ENCODE measurements around the gene FRMD4A. TPM values are rescaled to one million over a fixed set of nuclear protein-coding genes. Genes with fewer than 3 reads are reported as not detected.
A peak's percentile ranks its signal among the peaks of the same experiment; 100 is the strongest.

The FRMD4A gene
- total and polyA plus RNA-seq, 5 donors from 2014 or later = 0.34 to 2.4 (median 0.54) TPM

- peaks cover 8% of the 10 kb centered on the region for H3K27me3 Mint-ChIP-seq
- no peak overlapping the region for H3K27ac ChIP-seq (ENCODE audit: insufficient read depth, low read length, poor library complexity, severe bottlenecking)
- peak overlapping the region; percentile 33 to 50 (median 49) for H3K27ac Mint-ChIP-seq
- H3K4me1 Mint-ChIP-seq = peaks cover 10 to 66% (median 27%) of the 10 kb centered on the region in 4 donors
- peaks cover under 1% of the 10 kb centered on the region for H3K27me3 ChIP-seq (ENCODE audit: control insufficient read depth, insufficient read depth, low read length)
- ATAC-seq (ENCODE audit: low read depth in 2 of 2) = no peak
- peaks cover 0 to 3% (median 0%) of the 10 kb centered on the region in 7 donors for H3K9me3 Mint-ChIP-seq
- no peaks in the 10 kb centered on the region for H3K9me3 ChIP-seq (ENCODE audit: control insufficient read depth in 2 of 2, low read length in 2 of 2)
- no peak for DNase-seq
- no peaks in the 10 kb centered on the region for H3K36me3 ChIP-seq (ENCODE audit: control insufficient read depth, insufficient read depth, low read length)
- H3K4me1 ChIP-seq (ENCODE audit: control insufficient read depth, insufficient read depth, low read length, poor library complexity, severe bottlenecking) = peaks cover 19% of the 10 kb centered on the region
- no peaks in the 10 kb centered on the region for H3K36me3 Mint-ChIP-seq
- H3K4me3 ChIP-seq (ENCODE audit: low read depth, low read length) = no peak overlapping the region
- H3K4me3 Mint-ChIP-seq = peak overlapping the region in 1 of 4 donors; percentile 82
Measured at GRCh38 chr10:14010769-14011574, 319.8 kb downstream of the FRMD4A start.

- ATAC-seq (ENCODE audit: low read depth in 2 of 2) = no peak
- peak in 1 of 3 donors; percentile 32 for DNase-seq
- no peaks in the 10 kb centered on the region for H3K9me3 ChIP-seq (ENCODE audit: control insufficient read depth in 2 of 2, low read length in 2 of 2)
- Mint-ChIP-seq H3K27me3 (peaks cover 8% of the 10 kb centered on the region), H3K4me3 (peak overlapping the region; percentile 82 to 92 (median 86)), H3K27ac (peak overlapping the region; percentile 84 to 95 (median 94)), H3K4me1 (peaks cover 10 to 63% (median 27%) of the 10 kb centered on the region in 4 donors), H3K9me3 (peaks cover 0 to 3% (median 0%) of the 10 kb centered on the region in 7 donors), H3K36me3 (no peaks in the 10 kb centered on the region)
- peaks cover 19% of the 10 kb centered on the region for H3K4me1 ChIP-seq (ENCODE audit: control insufficient read depth, insufficient read depth, low read length, poor library complexity, severe bottlenecking)
- no peaks in the 10 kb centered on the region for H3K27me3 ChIP-seq (ENCODE audit: control insufficient read depth, insufficient read depth, low read length)
- peak overlapping the region; percentile 73 for H3K27ac ChIP-seq (ENCODE audit: insufficient read depth, low read length, poor library complexity, severe bottlenecking)
- H3K4me3 ChIP-seq (ENCODE audit: low read depth, low read length) = peak overlapping the region; percentile 88
- no peaks in the 10 kb centered on the region for H3K36me3 ChIP-seq (ENCODE audit: control insufficient read depth, insufficient read depth, low read length)
Measured at GRCh38 chr10:14010101-14010558, 320.6 kb downstream of the FRMD4A start.

- H3K27ac ChIP-seq (ENCODE audit: insufficient read depth, low read length, poor library complexity, severe bottlenecking) = peak overlapping the region; percentile 73
- H3K4me1 ChIP-seq (ENCODE audit: control insufficient read depth, insufficient read depth, low read length, poor library complexity, severe bottlenecking) = peaks cover 19% of the 10 kb centered on the region
- no peaks in the 10 kb centered on the region for H3K36me3 ChIP-seq (ENCODE audit: control insufficient read depth, insufficient read depth, low read length)
- H3K4me3 Mint-ChIP-seq = peak overlapping the region; percentile 82 to 92 (median 86)
- peaks cover 0 to 3% (median 0%) of the 10 kb centered on the region in 7 donors for H3K9me3 Mint-ChIP-seq
- H3K36me3 Mint-ChIP-seq = no peaks in the 10 kb centered on the region
- peak overlapping the region; percentile 88 for H3K4me3 ChIP-seq (ENCODE audit: low read depth, low read length)
- no peaks in the 10 kb centered on the region for H3K9me3 ChIP-seq (ENCODE audit: control insufficient read depth in 2 of 2, low read length in 2 of 2)
- DNase-seq = peak; percentile 28 to 81 (median 68)
- H3K4me1 Mint-ChIP-seq = peaks cover 10 to 67% (median 27%) of the 10 kb centered on the region in 4 donors
- H3K27me3 Mint-ChIP-seq = peaks cover 8% of the 10 kb centered on the region
- peak; percentile 69 to 80 for ATAC-seq (ENCODE audit: low read depth in 2 of 2)
- peak overlapping the region; percentile 84 to 95 (median 94) for H3K27ac Mint-ChIP-seq
- no peaks in the 10 kb centered on the region for H3K27me3 ChIP-seq (ENCODE audit: control insufficient read depth, insufficient read depth, low read length)
Measured at GRCh38 chr10:14009371-14010100, 321.2 kb downstream of the FRMD4A start.

GRCh38 chr10:14008740-14009080 is 322.0 kb downstream of the FRMD4A start:
- H3K9me3 Mint-ChIP-seq = peaks cover 0 to 3% (median 0%) of the 10 kb centered on the region in 7 donors
- H3K27me3 Mint-ChIP-seq = peaks cover 8% of the 10 kb centered on the region
- peaks cover 12 to 75% (median 28%) of the 10 kb centered on the region in 4 donors for H3K4me1 Mint-ChIP-seq
- no peaks in the 10 kb centered on the region for H3K36me3 Mint-ChIP-seq
- ATAC-seq (ENCODE audit: low read depth in 2 of 2) (peak; percentile 15 to 33), DNase-seq (peak in 1 of 3 donors; percentile 11)
- H3K4me3 Mint-ChIP-seq = peak overlapping the region; percentile 82 to 92 (median 86)
- Histone ChIP-seq H3K27ac (ENCODE audit: insufficient read depth, low read length, poor library complexity, severe bottlenecking) (peak overlapping the region; percentile 73), H3K9me3 (ENCODE audit: control insufficient read depth in 2 of 2, low read length in 2 of 2) (no peaks in the 10 kb centered on the region), H3K4me1 (ENCODE audit: control insufficient read depth, insufficient read depth, low read length, poor library complexity, severe bottlenecking) (peaks cover 19% of the 10 kb centered on the region), H3K27me3 (ENCODE audit: control insufficient read depth, insufficient read depth, low read length) (no peaks in the 10 kb centered on the region), H3K4me3 (ENCODE audit: low read depth, low read length) (peak overlapping the region; percentile 88), H3K36me3 (ENCODE audit: control insufficient read depth, insufficient read depth, low read length) (no peaks in the 10 kb centered on the region)
- peak overlapping the region; percentile 84 to 95 (median 94) for H3K27ac Mint-ChIP-seq

GRCh38 chr10:14004536-14004935 is 326.2 kb downstream of the FRMD4A start:
- Histone ChIP-seq H3K9me3 (ENCODE audit: control insufficient read depth in 2 of 2, low read length in 2 of 2) (no peaks in the 10 kb centered on the region), H3K36me3 (ENCODE audit: control insufficient read depth, insufficient read depth, low read length) (no peaks in the 10 kb centered on the region), H3K27ac (ENCODE audit: insufficient read depth, low read length, poor library complexity, severe bottlenecking) (no peak overlapping the region), H3K27me3 (ENCODE audit: control insufficient read depth, insufficient read depth, low read length) (no peaks in the 10 kb centered on the region), H3K4me3 (ENCODE audit: low read depth, low read length) (no peak overlapping the region), H3K4me1 (ENCODE audit: control insufficient read depth, insufficient read depth, low read length, poor library complexity, severe bottlenecking) (peaks cover 11% of the 10 kb centered on the region)
- Mint-ChIP-seq H3K36me3 (no peaks in the 10 kb centered on the region), H3K4me1 (peaks cover 12 to 61% (median 30%) of the 10 kb centered on the region in 4 donors), H3K4me3 (no peak overlapping the region), H3K9me3 (peaks cover 0 to 5% (median 0%) of the 10 kb centered on the region in 7 donors), H3K27me3 (peaks cover 4% of the 10 kb centered on the region), H3K27ac (peak overlapping the region in 2 of 3 donors; percentile 2 to 61)
- ATAC-seq (ENCODE audit: low read depth in 2 of 2) = no peak
- DNase-seq = no peak

GRCh38 chr10:14003517-14004184 is 327.1 kb downstream of the FRMD4A start:
- Mint-ChIP-seq H3K27ac (peak overlapping the region; percentile 11 to 85 (median 56)), H3K9me3 (peaks cover 0 to 5% (median 0%) of the 10 kb centered on the region in 7 donors), H3K4me1 (peaks cover 12 to 56% (median 26%) of the 10 kb centered on the region in 4 donors), H3K36me3 (no peaks in the 10 kb centered on the region), H3K4me3 (peak overlapping the region; percentile 57 to 86 (median 67)), H3K27me3 (peaks cover 4% of the 10 kb centered on the region)
- no peaks in the 10 kb centered on the region for H3K27me3 ChIP-seq (ENCODE audit: control insufficient read depth, insufficient read depth, low read length)
- H3K36me3 ChIP-seq (ENCODE audit: control insufficient read depth, insufficient read depth, low read length) = no peaks in the 10 kb centered on the region
- no peak overlapping the region for H3K27ac ChIP-seq (ENCODE audit: insufficient read depth, low read length, poor library complexity, severe bottlenecking)
- no peaks in the 10 kb centered on the region for H3K9me3 ChIP-seq (ENCODE audit: control insufficient read depth in 2 of 2, low read length in 2 of 2)
- peak overlapping the region; percentile 43 for H3K4me3 ChIP-seq (ENCODE audit: low read depth, low read length)
- peaks cover 11% of the 10 kb centered on the region for H3K4me1 ChIP-seq (ENCODE audit: control insufficient read depth, insufficient read depth, low read length, poor library complexity, severe bottlenecking)
- DNase-seq (peak in 2 of 3 donors; percentile 39 to 55), ATAC-seq (ENCODE audit: low read depth in 2 of 2) (peak; percentile 84 to 90)
